ENCODE results near the gene PTPN6. TPM values are rescaled to one million over a fixed set of nuclear protein-coding genes. Genes with fewer than 3 reads are reported as not detected.

PTPN6 gene
- total RNA-seq, 1 experiment from 2014 or later, result 19.8 TPM

DNA sequence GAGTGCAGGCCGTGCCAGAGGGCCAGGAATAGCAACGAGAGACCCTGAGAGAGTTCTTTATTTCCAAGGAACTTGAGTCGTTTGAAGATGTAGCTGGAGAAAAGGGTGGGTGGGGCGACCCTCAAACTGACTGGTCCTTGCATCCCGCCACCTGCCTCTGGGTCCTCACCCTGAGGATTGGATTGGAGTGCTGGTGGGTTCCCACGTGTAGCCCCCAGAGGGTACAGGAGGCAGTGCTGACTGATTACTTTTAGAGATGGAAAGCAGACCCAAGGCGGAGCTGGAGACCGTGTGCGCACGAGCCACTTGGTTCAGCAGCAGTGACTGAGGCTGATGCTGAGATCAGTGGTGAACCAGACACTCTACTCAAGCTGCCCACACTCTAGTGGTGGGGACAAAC lies 26.5 kb downstream of the PTPN6 start:
- Histone ChIP-seq H3K18ac (ENCODE audit: insufficient read length, low read depth, low read length) (no peak overlapping the region), H3K27ac (ENCODE audit: insufficient read length, low read depth, low read length) (no peak overlapping the region), H2BK120ac (ENCODE audit: low read depth, low read length, poor library complexity, severe bottlenecking) (no peak overlapping the region), H3K23ac (ENCODE audit: insufficient read length, low read depth, low read length) (no peak overlapping the region), H3K9ac (ENCODE audit: extremely low read depth, insufficient read length, low read length) (no peak overlapping the region), H3K79me2 (ENCODE audit: insufficient read depth, low read length) (no peaks in the 10 kb centered on the region), H2AK5ac (ENCODE audit: insufficient read length, low read length) (no peak overlapping the region), H3K23me2 (ENCODE audit: insufficient read length, low read depth, low read length, poor library complexity, severe bottlenecking) (no peaks in the 10 kb centered on the region), H3K14ac (ENCODE audit: insufficient read depth, low read length) (no peak overlapping the region), H2BK5ac (ENCODE audit: insufficient read length, low read length) (no peak overlapping the region), H3K9me3 (ENCODE audit: control insufficient read depth, low read depth, low read length) (no peaks in the 10 kb centered on the region), H2AFZ (ENCODE audit: low read length) (no peak overlapping the region), H3T11ph (ENCODE audit: low read length) (no peak overlapping the region), H4K8ac (replicated peaks; ENCODE audit: insufficient read length, low read depth, low read length) (no peak overlapping the region), H3K4me1 (ENCODE audit: insufficient read depth, low read length) (no peaks in the 10 kb centered on the region; the same call in 1 of the 2 replicates), H3K56ac (ENCODE audit: insufficient read length, low read depth, low read length) (no peak overlapping the region), H2BK20ac (ENCODE audit: low read depth, low read length, poor library complexity, severe bottlenecking) (no peak overlapping the region), H3K27me3 (ENCODE audit: insufficient read depth, low read length) (no peaks in the 10 kb centered on the region), H4K91ac (ENCODE audit: insufficient read length, low read depth, low read length) (no peak overlapping the region), H2BK15ac (ENCODE audit: low read depth, low read length) (no peak overlapping the region), H2BK12ac (ENCODE audit: insufficient read length, low read depth, low read length) (no peak overlapping the region), H4K5ac (ENCODE audit: insufficient read length, low read depth, low read length) (no peak overlapping the region), H3K79me1 (ENCODE audit: insufficient read depth, low read depth, low read length, poor library complexity, severe bottlenecking) (no peaks in the 10 kb centered on the region), H3K4me2 (ENCODE audit: insufficient read depth, insufficient read length, low read length) (no peak overlapping the region), H3K4ac (ENCODE audit: low read depth, low read length) (no peak overlapping the region), H4K20me1 (ENCODE audit: control insufficient read depth, insufficient read depth, insufficient read length) (no peaks in the 10 kb centered on the region)
- no peak for DNase-seq
- Mint-ChIP-seq H3K4me3 (no peak overlapping the region), H3K9me3 (no peaks in the 10 kb centered on the region), H3K27me3 (ENCODE audit: low read depth) (no peaks in the 10 kb centered on the region; the same call in 1 of the 2 replicates), H3K4me1 (peaks cover 3 to 6% of the 10 kb centered on the region in 2 experiments), H3K36me3 (ENCODE audit: insufficient read depth in 1 of 3, low read depth in 3 of 3) (peaks cover 30 to 87% (median 84%) of the 10 kb centered on the region in 3 experiments; a peak in 6 of 7 replicates), H3K27ac (peak overlapping the region; percentile 12 to 78 (median 57); a peak in 3 of 7 replicates)
- no peak for TF ChIP-seq CTCF (conservative IDR thresholded peaks at IDR 0.05)
- WGBS (ENCODE audit: extremely low coverage, insufficient read length, low lambda C conversion rate), result no CpG with 5 or more reads among the region's 10 CpGs

Measured in H9 (cell line).